Progenitor cell of endocrine pancreas (in vitro differentiated cells): ENCODE results near the gene PDGFA. TPM values are rescaled to one million over a fixed set of nuclear protein-coding genes. Genes with fewer than 3 reads are reported as not detected.
"Not testable (repeated sequence)": the region's sequence is repeated elsewhere in the genome, so short reads cannot be mapped to it uniquely, and the experiment has no call there.

ENCODE experiments used
- DNase-seq: peaks from one replicate; pipeline ENCODE4 v3.0.0; 2021; ENCODE audit warnings: low spot score; ENCODE audit not compliant: unreplicated experiment
- H3K27ac Mint-ChIP-seq: 2 replicates; pipeline ENCODE4 v1.8.0; 2021; ENCODE audit warnings: mild to moderate bottlenecking, moderate library complexity, mixed read lengths
- H3K27me3 Mint-ChIP-seq: 2 replicates; pipeline ENCODE4 v1.8.0; 2021; ENCODE audit warnings: mixed read lengths
- H3K36me3 Mint-ChIP-seq: 2 replicates; pipeline ENCODE4 v1.8.0; 2022; ENCODE audit warnings: mixed read lengths; ENCODE audit not compliant: insufficient read depth
- H3K4me1 Mint-ChIP-seq: 2 replicates; pipeline ENCODE4 v1.8.0; 2021; ENCODE audit warnings: low read depth, mixed read lengths
- H3K4me3 Mint-ChIP-seq: 2 replicates; pipeline ENCODE4 v1.8.0; 2021; ENCODE audit warnings: low read depth, mild to moderate bottlenecking, moderate library complexity, mixed read lengths
- H3K9me3 Mint-ChIP-seq: 2 replicates; pipeline ENCODE4 v1.8.0; 2021; ENCODE audit warnings: low read depth, mixed read lengths
- total RNA-seq: library from RNA; stranded (reverse); gene quantifications from 2 replicates; pipeline ENCODE4 v1.2.1, GENCODE V29; 2021
- TF ChIP-seq, protein P1 (sequence below): fragments of 200-600 bp; sonication (generic); IDR thresholded peaks from one replicate; pipeline ENCODE4 v1.5.0; 2021; ENCODE audit warnings: antibody characterized with exemption, mild to moderate bottlenecking; ENCODE audit not compliant: unreplicated experiment

PDGFA gene
- total RNA-seq, 1 donor from 2014 or later: 86.2 TPM

DNA sequence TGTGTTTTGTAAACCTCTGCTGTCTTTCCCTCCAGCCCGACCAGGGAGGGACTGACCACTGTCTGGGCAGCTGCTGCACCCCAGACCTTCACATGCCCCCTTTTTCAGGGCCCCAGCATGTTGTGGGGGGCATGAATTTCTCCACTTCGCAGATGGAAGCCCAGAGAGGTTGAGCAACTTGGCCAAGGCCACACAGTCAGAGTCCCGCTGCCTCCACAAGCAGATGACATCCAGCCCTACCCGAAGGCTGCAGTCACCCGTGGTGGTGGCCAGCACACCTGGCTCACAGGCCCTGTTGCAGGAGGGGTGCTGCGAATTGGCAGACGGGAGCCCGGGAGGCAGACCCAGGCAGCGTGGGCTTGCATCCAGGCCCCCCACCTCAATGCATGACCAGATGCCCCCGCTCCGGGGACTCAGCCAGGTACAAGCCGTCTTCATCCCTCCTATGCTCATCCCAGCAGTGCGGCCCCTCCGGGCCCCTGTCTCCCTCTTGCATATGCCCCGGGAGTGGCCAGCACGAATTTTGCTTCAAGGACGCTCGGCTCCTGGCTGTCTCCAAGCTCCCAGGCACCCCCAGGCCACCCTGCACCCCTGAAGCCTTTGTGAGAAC is 36.0 kb upstream of the PDGFA start:
- no peaks in the 10 kb centered on the region for H3K9me3 Mint-ChIP-seq
- TF ChIP-seq, protein P1, sequence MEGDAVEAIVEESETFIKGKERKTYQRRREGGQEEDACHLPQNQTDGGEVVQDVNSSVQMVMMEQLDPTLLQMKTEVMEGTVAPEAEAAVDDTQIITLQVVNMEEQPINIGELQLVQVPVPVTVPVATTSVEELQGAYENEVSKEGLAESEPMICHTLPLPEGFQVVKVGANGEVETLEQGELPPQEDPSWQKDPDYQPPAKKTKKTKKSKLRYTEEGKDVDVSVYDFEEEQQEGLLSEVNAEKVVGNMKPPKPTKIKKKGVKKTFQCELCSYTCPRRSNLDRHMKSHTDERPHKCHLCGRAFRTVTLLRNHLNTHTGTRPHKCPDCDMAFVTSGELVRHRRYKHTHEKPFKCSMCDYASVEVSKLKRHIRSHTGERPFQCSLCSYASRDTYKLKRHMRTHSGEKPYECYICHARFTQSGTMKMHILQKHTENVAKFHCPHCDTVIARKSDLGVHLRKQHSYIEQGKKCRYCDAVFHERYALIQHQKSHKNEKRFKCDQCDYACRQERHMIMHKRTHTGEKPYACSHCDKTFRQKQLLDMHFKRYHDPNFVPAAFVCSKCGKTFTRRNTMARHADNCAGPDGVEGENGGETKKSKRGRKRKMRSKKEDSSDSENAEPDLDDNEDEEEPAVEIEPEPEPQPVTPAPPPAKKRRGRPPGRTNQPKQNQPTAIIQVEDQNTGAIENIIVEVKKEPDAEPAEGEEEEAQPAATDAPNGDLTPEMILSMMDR: no peak
- peaks cover 2% of the 10 kb centered on the region for H3K4me1 Mint-ChIP-seq
- peaks cover 4% of the 10 kb centered on the region for H3K36me3 Mint-ChIP-seq
- H3K27me3 Mint-ChIP-seq: no peaks in the 10 kb centered on the region
- H3K27ac Mint-ChIP-seq: no peak overlapping the region
- no peak for DNase-seq
- no peak overlapping the region for H3K4me3 Mint-ChIP-seq

DNA sequence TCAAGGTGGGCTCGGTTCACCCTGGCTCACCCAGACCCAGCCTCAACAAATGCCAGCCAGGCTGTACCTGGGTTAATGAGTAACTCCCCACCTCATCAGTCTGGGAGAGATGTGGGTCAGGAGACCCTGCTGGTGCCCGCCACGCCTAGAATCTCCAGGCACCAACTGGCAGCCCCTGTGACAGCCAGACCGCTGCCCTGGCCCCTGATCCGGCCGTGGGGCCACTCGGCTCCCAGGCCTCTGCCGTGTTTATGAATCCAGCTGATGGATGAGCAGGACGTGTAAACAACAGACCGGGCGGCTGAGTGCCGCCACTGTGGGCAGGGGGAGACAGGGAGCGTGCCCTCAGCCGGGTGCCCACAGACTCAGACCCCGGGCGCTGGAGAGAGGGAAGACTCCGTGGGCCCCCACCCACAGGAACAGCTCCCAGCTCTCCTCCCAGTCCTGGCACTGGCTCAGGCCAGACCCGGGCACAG is 34.0 kb upstream of the PDGFA start:
- H3K27ac Mint-ChIP-seq: peak overlapping the region; percentile 78
- TF ChIP-seq, protein P1: no peak
- no peaks in the 10 kb centered on the region for H3K27me3 Mint-ChIP-seq
- no peak for DNase-seq
- no peaks in the 10 kb centered on the region for H3K9me3 Mint-ChIP-seq
- H3K4me1 Mint-ChIP-seq: peaks cover 2% of the 10 kb centered on the region
- no peak overlapping the region for H3K4me3 Mint-ChIP-seq
- peaks cover 11% of the 10 kb centered on the region for H3K36me3 Mint-ChIP-seq

- no peaks in the 10 kb centered on the region for H3K9me3 Mint-ChIP-seq
- H3K36me3 Mint-ChIP-seq: peaks cover 12% of the 10 kb centered on the region
- H3K27me3 Mint-ChIP-seq: no peaks in the 10 kb centered on the region
- H3K27ac Mint-ChIP-seq: no peak overlapping the region
- peaks cover 2% of the 10 kb centered on the region for H3K4me1 Mint-ChIP-seq
- no peak for DNase-seq
- TF ChIP-seq, protein P1: no peak
- H3K4me3 Mint-ChIP-seq: no peak overlapping the region
Measured at GRCh38 chr7:552868-553635, 33.4 kb upstream of the PDGFA start.

DNA sequence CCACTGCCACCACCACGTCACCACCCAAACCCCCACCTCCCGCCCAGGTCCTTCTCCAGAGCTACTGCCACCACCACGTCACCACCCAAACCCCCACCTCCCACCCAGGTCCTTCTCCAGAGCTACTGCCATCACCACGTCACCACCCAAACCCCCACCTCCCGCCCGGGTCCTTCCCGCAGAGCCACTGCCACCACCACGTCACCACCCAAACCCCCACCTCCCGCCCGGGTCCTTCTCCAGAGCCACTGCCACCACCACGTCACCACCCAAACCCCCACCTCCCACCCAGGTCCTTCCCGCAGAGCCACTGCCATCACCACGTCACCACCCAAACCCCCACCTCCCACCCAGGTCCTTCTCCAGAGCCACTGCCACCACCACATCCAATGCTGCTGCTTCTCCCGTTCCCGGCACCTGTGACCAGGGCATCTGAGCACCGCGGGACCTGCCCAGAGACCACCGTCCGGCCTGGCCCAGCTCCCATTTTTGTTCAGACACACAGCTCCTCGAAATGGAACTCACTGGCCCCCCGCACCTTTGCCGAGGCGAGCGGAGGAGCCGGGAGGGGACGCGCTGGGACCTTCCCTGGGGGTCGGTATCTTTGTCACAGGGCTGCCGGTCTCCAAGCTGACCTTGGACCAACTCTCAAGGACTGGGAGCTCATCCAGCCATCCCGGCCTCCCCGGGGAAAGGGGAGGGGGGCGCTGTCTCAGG is 32.7 kb upstream of the PDGFA start:
- H3K36me3 Mint-ChIP-seq, DNase-seq, H3K4me3 Mint-ChIP-seq, H3K27me3 Mint-ChIP-seq, H3K4me1 Mint-ChIP-seq, H3K9me3 Mint-ChIP-seq, H3K27ac Mint-ChIP-seq: not testable (repeated sequence)

DNA sequence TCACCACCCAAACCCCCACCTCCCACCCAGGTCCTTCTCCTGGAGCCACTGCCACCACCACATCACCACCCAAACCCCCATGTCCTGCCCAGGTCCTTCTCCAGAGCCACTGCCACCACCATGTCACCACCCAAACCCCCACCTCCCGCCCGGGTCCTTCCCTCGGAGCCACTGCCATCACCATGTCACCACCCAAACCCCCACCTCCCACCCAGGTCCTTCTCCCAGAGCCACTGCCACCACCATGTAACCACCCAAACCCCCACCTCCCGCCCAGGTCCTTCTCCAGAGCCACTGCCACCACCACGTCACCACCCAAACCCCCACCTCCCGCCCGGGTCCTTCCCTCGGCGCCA is 31.9 kb upstream of the PDGFA start:
- not testable (repeated sequence) for DNase-seq, H3K27ac Mint-ChIP-seq, H3K4me1 Mint-ChIP-seq, H3K4me3 Mint-ChIP-seq, H3K27me3 Mint-ChIP-seq, H3K9me3 Mint-ChIP-seq
- H3K36me3 Mint-ChIP-seq: peaks cover 14% of the 10 kb centered on the region

- H3K4me3 Mint-ChIP-seq: no peak overlapping the region
- TF ChIP-seq, protein P1: no peak
- H3K36me3 Mint-ChIP-seq: peaks cover 14% of the 10 kb centered on the region
- H3K27ac Mint-ChIP-seq: no peak overlapping the region
- no peaks in the 10 kb centered on the region for H3K27me3 Mint-ChIP-seq
- no peak for DNase-seq
- peaks cover 2% of the 10 kb centered on the region for H3K4me1 Mint-ChIP-seq
- no peaks in the 10 kb centered on the region for H3K9me3 Mint-ChIP-seq
Measured at GRCh38 chr7:550881-551614, 31.4 kb upstream of the PDGFA start.
